GM19351 (cell line): Measurements from ENCODE around the gene TBC1D22A.
"Not testable (repeated sequence)": the region's sequence is repeated elsewhere in the genome, so short reads cannot be mapped to it uniquely, and the experiment has no call there.

Experiments used
- ATAC-seq: cut with Tn5 transposase; IDR thresholded peaks from one replicate; pipeline ENCODE4 v1.9.1; 2021; ENCODE audit warnings: mild to moderate bottlenecking, moderate library complexity; ENCODE audit not compliant: unreplicated experiment

Gene TBC1D22A

GRCh38 chr22:46810856-46811786 is 48.7 kb downstream of the TBC1D22A start:
- ATAC-seq: no peak

GRCh38 chr22:46812034-46812605 is 49.7 kb downstream of the TBC1D22A start:
- no peak for ATAC-seq

GRCh38 chr22:46812788-46813187 is 50.3 kb downstream of the TBC1D22A start:
- no peak for ATAC-seq

GRCh38 chr22:46813816-46814597 is 51.6 kb downstream of the TBC1D22A start:
- ATAC-seq: no peak

- ATAC-seq: no peak
Measured at GRCh38 chr22:46815132-46815531, 52.7 kb downstream of the TBC1D22A start.

- ATAC-seq: no peak
Measured at GRCh38 chr22:46815559-46815895, 53.1 kb downstream of the TBC1D22A start.

GRCh38 chr22:46815896-46816731 is 53.7 kb downstream of the TBC1D22A start:
- no peak for ATAC-seq

GRCh38 chr22:46817390-46817789 is 54.9 kb downstream of the TBC1D22A start:
- not testable (repeated sequence) for ATAC-seq

GRCh38 chr22:46823248-46823647 is 60.8 kb downstream of the TBC1D22A start:
- ATAC-seq: no peak

GRCh38 chr22:46823654-46824053 is 61.2 kb downstream of the TBC1D22A start:
- no peak for ATAC-seq

GRCh38 chr22:46824344-46824909 is 62.0 kb downstream of the TBC1D22A start:
- ATAC-seq: no peak

GRCh38 chr22:46824980-46825544 is 62.6 kb downstream of the TBC1D22A start:
- no peak for ATAC-seq

- ATAC-seq: no peak
Measured at GRCh38 chr22:46826438-46827135, 64.1 kb downstream of the TBC1D22A start.

GRCh38 chr22:46827136-46827780 is 64.8 kb downstream of the TBC1D22A start:
- ATAC-seq: no peak

- no peak for ATAC-seq
Measured at GRCh38 chr22:46827781-46828180, 65.3 kb downstream of the TBC1D22A start.

- ATAC-seq: no peak
Measured at GRCh38 chr22:46828323-46828900, 66.0 kb downstream of the TBC1D22A start.

- ATAC-seq: no peak
Measured at GRCh38 chr22:46829117-46829891, 66.9 kb downstream of the TBC1D22A start.
